HCT116 (cell line): ENCODE results near the gene GRIK5. TPM values are rescaled to one million over a fixed set of nuclear protein-coding genes. Genes with fewer than 3 reads are reported as not detected.

Source experiments
- ATAC-seq: fragments of 200-7000 bp; cut with Tn5 transposase; 2 replicates; pipeline ENCODE4 v1.9.1; 2020; ENCODE audit warnings: mild to moderate bottlenecking, moderate library complexity
- BruUV-seq: library from RNA; stranded (reverse); fragments of 400-500 nt; replicated peaks from 2 replicates; lab custom pipeline; 2021; lab: Mats Ljungman, UMichigan
- CTCF ChIA-PET: fragments of 300-600 bp; sonication (Branson Sonifier 250); formaldehyde crosslinking; loops from one replicate; lab custom pipeline; 2021; ENCODE audit warnings: antibody characterized with exemption; lab: Charles Lee
- POLR2A ChIA-PET: fragments of 300-600, 350-600 bp; sonication (Branson Sonifier 250); formaldehyde crosslinking; loops from one replicate; lab custom pipeline; 2021; ENCODE audit warnings: antibody characterized with exemption; lab: Charles Lee
- RAD21 ChIA-PET, 2 experiments: fragments of 300-600 bp; sonication (Branson Sonifier 250); formaldehyde crosslinking; loops; one replicate each; lab custom pipeline; 2023; ENCODE audit warnings: low total read pairs in 2 of 2; ENCODE audit not compliant: uncharacterized antibody in 2 of 2, unreplicated experiment in 2 of 2, low non-redundant PET in 1 of 2; lab: Charles Lee
- DNase-seq: peaks from one replicate; pipeline ENCODE4 v3.0.0-alpha.2; 2010; ENCODE audit warnings: low read depth, low spot score
- H2AFZ ChIP-seq: fragments of 200-600 bp; shearing (Covaris generic), sonication (generic); 2 replicates; pipeline ENCODE4 v1.6.1; 2017; ENCODE audit warnings: low read depth, mixed run types, mixed read lengths, antibody characterized with exemption, low read length; ENCODE audit not compliant: poor library complexity, severe bottlenecking
- H3K27ac ChIP-seq: 2 replicates; pipeline ENCODE4 v1.5.1; 2012; ENCODE audit warnings: low read depth, low read length
- H3K27me3 ChIP-seq: fragments of 200-600 bp; sonication (generic); 2 replicates; pipeline ENCODE4 v1.6.1; 2016; ENCODE audit warnings: mixed run types, low read length, mixed read lengths; ENCODE audit not compliant: insufficient read depth
- H3K36me3 ChIP-seq, 2 experiments: fragments of 200-500 bp in 1 of 2; fragments of 200-600 bp in 1 of 2; sonication (Bioruptor generic) in 1 of 2; sonication (generic) in 1 of 2; 2 replicates each; pipeline versions ENCODE4 v1.5.1 to v1.6.1; 2014 to 2016; ENCODE audit warnings: low read length in 2 of 2, inconsistent platforms in 1 of 2, mixed read lengths in 1 of 2, mixed run types in 1 of 2; ENCODE audit not compliant: insufficient read depth in 2 of 2, control insufficient read depth in 1 of 2
- H3K4me1 ChIP-seq, 2 experiments: fragments of 200-600 bp in 1 of 2; sonication (generic) in 1 of 2; 2 replicates each; pipeline versions ENCODE4 v1.5.1 to v1.6.1; 2012 to 2017; ENCODE audit warnings: low read length in 2 of 2, inconsistent platforms in 1 of 2, mild to moderate bottlenecking in 1 of 2, mixed read lengths in 1 of 2, mixed run types in 1 of 2, moderate library complexity in 1 of 2; ENCODE audit not compliant: insufficient read depth in 2 of 2, control insufficient read depth in 1 of 2
- H3K4me2 ChIP-seq: fragments of 200-600 bp; sonication (generic); 2 replicates; pipeline ENCODE4 v1.6.1; 2017; ENCODE audit warnings: mixed run types, low read length, mixed read lengths
- H3K4me3 ChIP-seq, 2 experiments: fragments of 200-600 bp in 1 of 2; sonication (generic) in 1 of 2; replicated peaks in 1 of 2; 2 replicates each; pipeline ENCODE4 v1.5.1; 2011 to 2016; ENCODE audit warnings: low read length in 2 of 2, control low read depth in 1 of 2, low read depth in 1 of 2, mild to moderate bottlenecking in 1 of 2, mixed read lengths in 1 of 2, mixed run types in 1 of 2
- H3K79me2 ChIP-seq: fragments of 200-600 bp; sonication (generic); 2 replicates; pipeline ENCODE4 v1.6.1; 2017; ENCODE audit warnings: mild to moderate bottlenecking, mixed run types, low read length, moderate library complexity, mixed read lengths; ENCODE audit not compliant: insufficient read depth
- H3K9ac ChIP-seq: fragments of 200-600 bp; sonication (generic); 2 replicates; pipeline ENCODE4 v1.6.1; 2016; ENCODE audit warnings: low read length, mixed read lengths
- H3K9me2 ChIP-seq: fragments of 200-600 bp; sonication (generic), shearing (Covaris generic); 2 replicates; pipeline ENCODE4 v1.6.1; 2017; ENCODE audit warnings: mixed run types, mild to moderate bottlenecking, moderate library complexity; ENCODE audit not compliant: insufficient read depth
- H3K9me3 ChIP-seq, 2 experiments: fragments of 200-500 bp in 1 of 2; fragments of 200-600 bp in 1 of 2; sonication (Bioruptor generic) in 1 of 2; sonication (generic) in 1 of 2; 2 replicates each; pipeline ENCODE4 v1.6.1; 2014 to 2017; ENCODE audit warnings: low read length in 2 of 2, mixed read lengths in 2 of 2, inconsistent platforms in 1 of 2, low read depth in 1 of 2, mild to moderate bottlenecking in 1 of 2, mixed run types in 1 of 2, moderate library complexity in 1 of 2; ENCODE audit not compliant: control insufficient read depth in 1 of 2, insufficient read depth in 1 of 2
- H4K20me1 ChIP-seq: fragments of 200-600 bp; sonication (generic), shearing (Covaris generic); 2 replicates; pipeline ENCODE4 v1.6.1; 2017; ENCODE audit warnings: mixed run types, mild to moderate bottlenecking, moderate library complexity; ENCODE audit not compliant: insufficient read depth
- CBX3 ChIP-seq: IDR thresholded peaks from 2 replicates; pipeline ENCODE4 v1.6.1; 2012; ENCODE audit warnings: low read depth
- CEBPB ChIP-seq: IDR thresholded peaks from 2 replicates; pipeline ENCODE4 v1.6.1; 2012; ENCODE audit warnings: low read depth
- CTCF ChIP-seq, 3 experiments: fragments of 200-600 bp in 1 of 3; sonication (generic) in 1 of 3; IDR thresholded peaks in 2 of 3; conservative IDR thresholded peaks in 1 of 3; 2 replicates each; pipeline ENCODE4 v1.5.1; 2012 to 2017; ENCODE audit warnings: low read depth in 2 of 3, low read length in 2 of 3, antibody characterized with exemption in 1 of 3, borderline replicate concordance in 1 of 3, control low read depth in 1 of 3, mild to moderate bottlenecking in 1 of 3, mixed read lengths in 1 of 3, mixed run types in 1 of 3, moderate library complexity in 1 of 3; ENCODE audit not compliant: insufficient read depth in 1 of 3
- ELF1 ChIP-seq: IDR thresholded peaks from 2 replicates; pipeline ENCODE4 v1.6.1; 2012; ENCODE audit warnings: low read depth, borderline replicate concordance
- EZH2 ChIP-seq: fragments of 200-600 bp; sonication (generic); IDR thresholded peaks from 2 replicates; pipeline ENCODE4 v1.6.1; 2017; ENCODE audit warnings: antibody characterized with exemption, mixed run types
- EZH2phosphoT487 ChIP-seq: fragments of 200-600 bp; IDR thresholded peaks from 2 replicates; pipeline ENCODE4 v1.6.1; 2018; ENCODE audit warnings: antibody characterized with exemption, borderline replicate concordance
- FOSL1 ChIP-seq: IDR thresholded peaks from 2 replicates; pipeline ENCODE4 v1.6.1; 2012; ENCODE audit warnings: low read depth
- JUND ChIP-seq: IDR thresholded peaks from 2 replicates; pipeline ENCODE4 v1.6.1; 2012
- POLR2A ChIP-seq: IDR thresholded peaks from 2 replicates; pipeline ENCODE4 v1.7.0; 2011; ENCODE audit warnings: borderline replicate concordance; ENCODE audit not compliant: insufficient read depth, insufficient read length; ENCODE audit errors: extremely low read depth
- POLR2AphosphoS5 ChIP-seq: IDR thresholded peaks from 2 replicates; pipeline ENCODE4 v1.6.1; 2011; ENCODE audit warnings: mild to moderate bottlenecking, low read depth, low read length, moderate library complexity
- REST ChIP-seq: IDR thresholded peaks from 2 replicates; pipeline ENCODE4 v1.6.1; 2012; ENCODE audit warnings: low read depth
- SIN3A ChIP-seq: IDR thresholded peaks from 2 replicates; pipeline ENCODE4 v1.6.1; 2012; ENCODE audit warnings: low read depth
- SP1 ChIP-seq: IDR thresholded peaks from 2 replicates; pipeline ENCODE4 v1.6.1; 2012; ENCODE audit warnings: low read depth
- TCF7L2 ChIP-seq: IDR thresholded peaks from 2 replicates; pipeline ENCODE4 v1.7.0; 2011; ENCODE audit warnings: borderline replicate concordance, inconsistent platforms; ENCODE audit not compliant: insufficient read depth, insufficient read length; ENCODE audit errors: extremely low read depth
- YY1 ChIP-seq: IDR thresholded peaks from 2 replicates; pipeline ENCODE4 v1.6.1; 2011; ENCODE audit warnings: low read length, low read depth, moderate library complexity, mild to moderate bottlenecking; ENCODE audit not compliant: insufficient replicate concordance; ENCODE audit errors: extremely low read depth
- ZBTB33 ChIP-seq: IDR thresholded peaks from 2 replicates; pipeline ENCODE4 v1.6.1; 2011; ENCODE audit warnings: mild to moderate bottlenecking, low read length, moderate library complexity; ENCODE audit not compliant: insufficient replicate concordance; ENCODE audit errors: extremely low read depth
- ZFX ChIP-seq: fragments of 450-650 bp; IDR thresholded peaks from 2 replicates; pipeline ENCODE4 v1.6.1; 2017
- ZNF274 ChIP-seq: fragments of 200-500 bp; sonication (Bioruptor generic); IDR thresholded peaks from 2 replicates; pipeline ENCODE4 v1.6.1; 2014; ENCODE audit warnings: mild to moderate bottlenecking, low read depth, low read length, inconsistent platforms
- intact Hi-C: fragments of 100-400 bp; cut with micrococcal nuclease; formaldehyde crosslinking; loops from 2 replicates; pipeline ENCODE4 v1.10.0; 2022
- total RNA-seq: library from RNA; stranded (reverse); gene quantifications from one replicate; pipeline ENCODE4 v1.2.1, GENCODE V29; 2021; ENCODE audit not compliant: unreplicated experiment

Gene GRIK5
- total RNA-seq, 1 experiment from 2014 or later = 1.7 TPM

- no peaks in the 10 kb centered on the region for H3K9me2 ChIP-seq
- no peaks in the 10 kb centered on the region for H3K27me3 ChIP-seq
- no peaks in the 10 kb centered on the region for H3K36me3 ChIP-seq
- no peaks in the 10 kb centered on the region for H4K20me1 ChIP-seq
- no peak for TF ChIP-seq YY1
- no peak for TF ChIP-seq ZBTB33
- no peak for TF ChIP-seq CBX3
- TF ChIP-seq ZFX = no peak
- no peak for TF ChIP-seq CEBPB
- TF ChIP-seq EZH2 = no peak
- no peak for TF ChIP-seq EZH2phosphoT487
- TF ChIP-seq CTCF (IDR thresholded peaks at IDR 0.05 in 2 of 3, conservative IDR thresholded peaks at IDR 0.05 in 1 of 3; ENCODE audit: borderline replicate concordance in 1 of 3, insufficient read depth in 1 of 3, low read depth in 2 of 3, low read length in 2 of 3) = no peak
- TF ChIP-seq SIN3A = no peak
- no peak for TF ChIP-seq SP1
- TF ChIP-seq ZNF274 = no peak
- no peak for TF ChIP-seq JUND
- TF ChIP-seq ELF1 = no peak
- TF ChIP-seq TCF7L2 = no peak
- no peak for TF ChIP-seq POLR2A
- no peak for TF ChIP-seq FOSL1
- no peak for TF ChIP-seq REST
- TF ChIP-seq POLR2AphosphoS5 = no peak
- ChIA-PET RAD21 (no interaction called here), POLR2A (no interaction called here), CTCF (no interaction called here)
- no peaks in the 10 kb centered on the region for H3K9me3 ChIP-seq
- ATAC-seq (no peak), DNase-seq (no peak)
- H3K79me2 ChIP-seq = no peaks in the 10 kb centered on the region
- no peak overlapping the region for H3K4me3 ChIP-seq
- H3K27ac ChIP-seq = no peak overlapping the region
- H3K4me2 ChIP-seq = no peak overlapping the region
- H3K9ac ChIP-seq = no peak overlapping the region
- intact Hi-C loops = loop anchor here (10.0 kb wide), 1 partner anchor 101 kb away; the partner anchor contains the start of gene ATP1A3
- BruUV-seq = no TSS peak
- no peak overlapping the region for H2AFZ ChIP-seq
- H3K4me1 ChIP-seq = peaks cover 18 to 36% of the 10 kb centered on the region in 2 experiments
Measured at GRCh38 chr19:42095814-42096230, 25.8 kb upstream of the GRIK5 start.
